ENCODE measurements around the gene CASP2. TPM values are rescaled to one million over a fixed set of nuclear protein-coding genes. Genes with fewer than 3 reads are reported as not detected.

The CASP2 gene
- total RNA-seq, 1 experiment from 2014 or later = 62.0 TPM

DNA sequence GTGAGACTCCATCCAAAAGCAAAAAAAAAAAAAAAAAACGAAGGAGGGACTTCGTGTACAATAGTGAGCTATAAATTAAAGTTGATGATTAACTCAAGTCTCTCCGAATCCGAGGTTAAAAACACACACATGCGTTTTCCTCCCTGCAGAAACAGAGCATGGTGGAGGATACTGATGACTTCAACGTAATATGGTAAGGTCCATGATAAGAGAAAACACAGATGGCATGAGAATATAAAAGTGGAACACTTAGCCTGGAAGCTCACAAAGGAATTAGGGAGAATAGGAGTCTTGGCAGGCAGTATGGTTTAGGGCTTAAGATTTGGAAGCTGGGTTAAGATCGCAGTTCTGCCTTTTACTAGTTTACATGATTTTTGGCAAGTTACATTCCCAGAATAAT is 45.0 kb upstream of the CASP2 start:
- peak overlapping the region; percentile 44 for H3K4me3 Mint-ChIP-seq (ENCODE audit: unreplicated experiment)
- POLR2A ChIA-PET = interaction anchor here (0.6 to 1.7 kb wide), 2 partner anchors 20 to 52 kb away, joined by 5 to 9 read pairs; partner anchors contain the start of gene GSTK1
- no peaks in the 10 kb centered on the region for H3K9me3 Mint-ChIP-seq (ENCODE audit: unreplicated experiment)
- intact Hi-C loops (cut with micrococcal nuclease; ENCODE audit: unreplicated experiment) = loop anchor here (1.0 kb wide), 2 partner anchors 20 to 41 kb away; partner anchors contain the start of genes GSTK1 and TMEM139
- BruUV-seq (replicated peaks) = no TSS peak
- Histone ChIP-seq H3K9me3 (no peaks in the 10 kb centered on the region), H3K4me3 (ENCODE audit: low read depth, low read length) (peak overlapping the region; percentile 23; the same call in 1 of the 2 replicates), H3K4me1 (peaks cover 25% of the 10 kb centered on the region), H3K36me3 (ENCODE audit: control insufficient read depth, insufficient read depth, low read length) (no peaks in the 10 kb centered on the region), H3K27me3 (replicated peaks; ENCODE audit: control insufficient read depth, insufficient read depth, low read length) (no peaks in the 10 kb centered on the region)
- peaks cover 22% of the 10 kb centered on the region for H3K4me1 Mint-ChIP-seq (ENCODE audit: low read depth, unreplicated experiment)
- DNase-seq = no peak
- CTCF ChIA-PET = interaction anchor here (0.5 to 2.2 kb wide), 7 partner anchors 10 to 165 kb away, joined by 3 to 7 read pairs (median 3); partner anchors contain the start of genes CASP2, EPHA1 and GSTK1
- H3K27me3 Mint-ChIP-seq (ENCODE audit: insufficient read depth, unreplicated experiment) = no peaks in the 10 kb centered on the region
- H3K36me3 Mint-ChIP-seq (ENCODE audit: insufficient read depth, unreplicated experiment) = no peaks in the 10 kb centered on the region
- no peak overlapping the region for H3K27ac Mint-ChIP-seq (ENCODE audit: unreplicated experiment)
- TF ChIP-seq, protein P1, sequence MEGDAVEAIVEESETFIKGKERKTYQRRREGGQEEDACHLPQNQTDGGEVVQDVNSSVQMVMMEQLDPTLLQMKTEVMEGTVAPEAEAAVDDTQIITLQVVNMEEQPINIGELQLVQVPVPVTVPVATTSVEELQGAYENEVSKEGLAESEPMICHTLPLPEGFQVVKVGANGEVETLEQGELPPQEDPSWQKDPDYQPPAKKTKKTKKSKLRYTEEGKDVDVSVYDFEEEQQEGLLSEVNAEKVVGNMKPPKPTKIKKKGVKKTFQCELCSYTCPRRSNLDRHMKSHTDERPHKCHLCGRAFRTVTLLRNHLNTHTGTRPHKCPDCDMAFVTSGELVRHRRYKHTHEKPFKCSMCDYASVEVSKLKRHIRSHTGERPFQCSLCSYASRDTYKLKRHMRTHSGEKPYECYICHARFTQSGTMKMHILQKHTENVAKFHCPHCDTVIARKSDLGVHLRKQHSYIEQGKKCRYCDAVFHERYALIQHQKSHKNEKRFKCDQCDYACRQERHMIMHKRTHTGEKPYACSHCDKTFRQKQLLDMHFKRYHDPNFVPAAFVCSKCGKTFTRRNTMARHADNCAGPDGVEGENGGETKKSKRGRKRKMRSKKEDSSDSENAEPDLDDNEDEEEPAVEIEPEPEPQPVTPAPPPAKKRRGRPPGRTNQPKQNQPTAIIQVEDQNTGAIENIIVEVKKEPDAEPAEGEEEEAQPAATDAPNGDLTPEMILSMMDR (IDR thresholded peaks at IDR 0.05; ENCODE audit: insufficient read depth in 1 of 2, low read depth in 1 of 2, low read length in 1 of 2, severe bottlenecking in 1 of 2, unreplicated experiment in 1 of 2) = no peak

DNA sequence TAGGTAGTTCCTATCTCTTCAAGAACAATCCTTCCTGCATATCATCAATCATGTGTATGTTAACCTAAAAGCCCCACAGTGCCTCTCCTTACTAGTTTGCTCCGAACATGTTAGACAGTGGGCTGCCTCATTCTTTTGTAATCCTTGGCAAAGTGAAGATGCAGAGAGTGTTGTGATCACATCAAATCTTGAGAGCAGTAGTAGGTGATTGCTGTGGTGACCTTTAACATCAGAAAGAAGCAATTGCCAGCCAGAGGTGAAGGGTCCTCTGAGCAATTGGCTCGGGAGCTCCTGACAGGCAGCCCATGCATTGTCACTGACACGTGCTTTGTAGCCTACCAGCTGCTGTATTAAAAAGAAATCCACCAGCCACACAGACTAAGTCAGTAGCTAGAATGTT is 44.5 kb upstream of the CASP2 start:
- H3K4me1 Mint-ChIP-seq (ENCODE audit: low read depth, unreplicated experiment) = peaks cover 27% of the 10 kb centered on the region
- Histone ChIP-seq H3K36me3 (ENCODE audit: control insufficient read depth, insufficient read depth, low read length) (no peaks in the 10 kb centered on the region), H3K27me3 (replicated peaks; ENCODE audit: control insufficient read depth, insufficient read depth, low read length) (no peaks in the 10 kb centered on the region), H3K4me1 (peaks cover 30% of the 10 kb centered on the region), H3K9me3 (no peaks in the 10 kb centered on the region), H3K4me3 (ENCODE audit: low read depth, low read length) (no peak overlapping the region)
- TF ChIP-seq, protein P1 (IDR thresholded peaks at IDR 0.05; ENCODE audit: insufficient read depth in 1 of 2, low read depth in 1 of 2, low read length in 1 of 2, severe bottlenecking in 1 of 2, unreplicated experiment in 1 of 2) = no peak
- BruUV-seq (replicated peaks) = no TSS peak
- CTCF ChIA-PET = interaction anchor here (0.6 to 2.2 kb wide), 4 partner anchors 11 to 121 kb away, joined by 3 to 7 read pairs (median 3); partner anchors contain the start of gene GSTK1
- no peaks in the 10 kb centered on the region for H3K27me3 Mint-ChIP-seq (ENCODE audit: insufficient read depth, unreplicated experiment)
- POLR2A ChIA-PET = interaction anchor here (0.6 to 1.7 kb wide), 2 partner anchors 20 to 52 kb away, joined by 5 to 9 read pairs; partner anchors contain the start of gene GSTK1
- H3K27ac Mint-ChIP-seq (ENCODE audit: unreplicated experiment) = no peak overlapping the region
- intact Hi-C loops (cut with micrococcal nuclease; ENCODE audit: unreplicated experiment) = loop anchor here (1.0 kb wide), 2 partner anchors 20 to 41 kb away; partner anchors contain the start of genes GSTK1 and TMEM139
- no peaks in the 10 kb centered on the region for H3K9me3 Mint-ChIP-seq (ENCODE audit: unreplicated experiment)
- no peak for DNase-seq
- H3K4me3 Mint-ChIP-seq (ENCODE audit: unreplicated experiment) = peak overlapping the region; percentile 44
- no peaks in the 10 kb centered on the region for H3K36me3 Mint-ChIP-seq (ENCODE audit: insufficient read depth, unreplicated experiment)

- no peaks in the 10 kb centered on the region for H3K27me3 Mint-ChIP-seq (ENCODE audit: insufficient read depth, unreplicated experiment)
- no peak overlapping the region for H3K4me3 Mint-ChIP-seq (ENCODE audit: unreplicated experiment)
- ChIA-PET CTCF (interaction anchor here (2.2 kb wide), 1 partner anchor 19 kb away, joined by 7 read pairs; the partner anchor contains the start of gene GSTK1), POLR2A (interaction anchor here (1.7 kb wide), 1 partner anchor 19 kb away, joined by 9 read pairs; the partner anchor contains the start of gene GSTK1)
- H3K36me3 Mint-ChIP-seq (ENCODE audit: insufficient read depth, unreplicated experiment) = no peaks in the 10 kb centered on the region
- TF ChIP-seq, protein P1 (IDR thresholded peaks at IDR 0.05; ENCODE audit: insufficient read depth in 1 of 2, low read depth in 1 of 2, low read length in 1 of 2, severe bottlenecking in 1 of 2, unreplicated experiment in 1 of 2) = no peak
- H3K4me1 Mint-ChIP-seq (ENCODE audit: low read depth, unreplicated experiment) = peaks cover 34% of the 10 kb centered on the region
- peaks cover 1% of the 10 kb centered on the region for H3K9me3 Mint-ChIP-seq (ENCODE audit: unreplicated experiment)
- H3K4me1 ChIP-seq = peaks cover 35% of the 10 kb centered on the region
- no peak for DNase-seq
- H3K27me3 ChIP-seq (replicated peaks; ENCODE audit: control insufficient read depth, insufficient read depth, low read length) = no peaks in the 10 kb centered on the region
- no peak overlapping the region for H3K27ac Mint-ChIP-seq (ENCODE audit: unreplicated experiment)
- H3K36me3 ChIP-seq (ENCODE audit: control insufficient read depth, insufficient read depth, low read length) = no peaks in the 10 kb centered on the region
- intact Hi-C loops (cut with micrococcal nuclease; ENCODE audit: unreplicated experiment) = no loop called here
- no peak overlapping the region for H3K4me3 ChIP-seq (ENCODE audit: low read depth, low read length)
- BruUV-seq (replicated peaks) = no TSS peak
- no peaks in the 10 kb centered on the region for H3K9me3 ChIP-seq
Observed at GRCh38 chr7:143244321-143244720, 43.8 kb upstream of the CASP2 start.

Data from Caco-2 (cell line).